IPS-18c (cell line): ENCODE results near the gene RNF40.

Experiments used
- H3K4me3 ChIP-seq: 2 replicates; pipeline ENCODE4 v1.7.0; 2013; ENCODE audit warnings: low read depth, mild to moderate bottlenecking, low read length, moderate library complexity; ENCODE audit not compliant: insufficient read depth
- H3K9me3 ChIP-seq: one replicate; pipeline ENCODE4 v1.6.1; 2013; ENCODE audit warnings: mild to moderate bottlenecking, low read length, moderate library complexity; ENCODE audit not compliant: control insufficient read depth, insufficient read depth

RNF40 gene

GRCh38 chr16:30771726-30772125 is 9.6 kb downstream of the RNF40 start:
- no peak overlapping the region for H3K4me3 ChIP-seq
- H3K9me3 ChIP-seq, result no peaks in the 10 kb centered on the region

GRCh38 chr16:30773826-30774225 is 11.7 kb downstream of the RNF40 start:
- Histone ChIP-seq H3K4me3 (no peak overlapping the region), H3K9me3 (no peaks in the 10 kb centered on the region)

DNA sequence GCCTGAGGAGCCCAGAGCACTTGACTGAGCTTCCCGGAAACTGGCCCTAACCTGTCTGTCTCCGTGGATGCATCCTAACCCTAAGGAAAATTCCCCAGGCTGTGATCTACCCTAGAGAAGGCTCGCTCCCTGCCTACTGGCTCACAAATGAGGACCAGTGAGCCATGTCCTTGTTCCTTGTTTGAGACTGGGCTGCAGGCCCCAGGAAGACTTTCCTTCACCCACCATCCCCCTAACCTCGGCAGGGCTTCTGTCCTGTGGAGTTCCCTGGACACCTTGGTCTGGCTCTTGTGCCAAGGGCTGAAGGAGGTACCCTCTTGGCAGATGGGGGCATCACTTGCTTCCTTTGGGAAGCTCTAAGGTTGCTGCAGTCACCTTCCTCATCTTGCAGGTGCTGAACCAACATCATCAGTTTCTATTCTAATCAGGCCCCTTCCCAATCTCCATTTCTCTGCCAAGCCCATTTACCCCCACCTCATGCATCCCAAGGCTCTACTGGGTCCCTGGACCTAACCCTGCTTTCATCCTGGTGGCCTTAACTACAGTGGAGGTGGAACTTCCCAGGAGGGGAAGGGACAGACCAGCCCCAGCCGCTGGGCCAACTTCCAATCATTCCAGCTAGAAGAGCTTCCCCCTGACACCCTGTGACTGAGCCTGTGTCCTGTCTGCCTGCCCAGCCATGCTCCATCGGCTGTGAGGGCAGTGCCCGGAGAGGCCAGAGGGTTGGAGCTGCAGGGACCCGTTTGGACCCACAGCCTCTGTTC is 12.4 kb downstream of the RNF40 start:
- no peaks in the 10 kb centered on the region for H3K9me3 ChIP-seq
- peak overlapping the region; percentile 66; the same call in 1 of the 2 replicates for H3K4me3 ChIP-seq

DNA sequence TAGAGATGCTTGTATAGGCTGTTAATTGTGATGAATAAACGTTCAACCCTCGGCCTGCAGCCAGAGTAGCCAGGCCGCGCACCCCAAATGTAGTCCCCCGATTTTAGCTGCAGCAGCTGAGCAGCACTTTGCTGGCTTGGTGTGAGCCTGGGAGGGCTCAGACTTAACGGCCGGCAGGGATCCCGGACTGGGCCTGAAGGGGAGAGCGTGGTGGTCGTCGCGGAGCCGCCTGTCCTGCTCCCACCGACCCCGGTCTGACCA is 12.9 kb downstream of the RNF40 start:
- Histone ChIP-seq H3K4me3 (peak overlapping the region; percentile 66; the same call in 1 of the 2 replicates), H3K9me3 (no peaks in the 10 kb centered on the region)

DNA sequence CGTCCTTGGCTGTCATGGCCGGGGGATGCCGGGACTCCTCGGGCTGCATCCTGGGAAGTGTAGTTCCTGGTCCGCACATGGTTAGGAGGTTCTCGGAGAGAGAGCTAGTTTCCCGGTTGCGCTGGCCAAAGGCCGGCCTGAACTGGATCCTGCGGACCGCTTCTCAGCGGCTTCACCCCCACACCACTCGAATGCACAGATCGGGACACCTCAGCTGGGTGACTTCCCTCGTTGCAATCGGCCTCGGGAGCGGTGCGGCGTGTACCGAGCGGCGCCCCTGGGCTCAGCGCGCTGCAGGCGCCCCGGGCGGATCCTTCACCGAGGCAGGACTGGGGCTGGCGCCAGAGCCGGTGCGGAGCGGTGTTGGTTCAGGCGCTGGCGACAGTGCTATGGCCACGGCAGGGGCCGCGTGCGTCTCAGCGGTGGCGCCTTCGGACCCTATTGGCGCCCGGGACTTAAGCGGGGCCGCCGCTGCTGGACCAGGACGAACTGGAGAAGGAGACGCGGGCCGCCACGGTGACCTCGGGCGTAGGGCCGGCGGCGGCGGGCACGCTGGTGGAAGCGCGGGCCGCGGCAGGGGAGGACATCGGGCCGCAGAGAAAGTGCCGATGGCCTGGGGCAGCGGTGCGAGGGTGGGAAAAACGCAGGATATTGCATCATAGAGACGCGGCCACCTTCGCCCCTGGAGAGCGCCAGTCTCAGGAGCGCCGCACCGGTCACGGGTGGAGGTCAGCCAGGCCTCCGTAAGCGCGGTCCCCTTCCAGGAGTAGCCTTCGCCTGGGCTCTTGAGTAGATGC is 13.5 kb downstream of the RNF40 start:
- no peaks in the 10 kb centered on the region for H3K9me3 ChIP-seq
- peak overlapping the region; percentile 66 for H3K4me3 ChIP-seq

GRCh38 chr16:30777591-30778297 is 15.6 kb downstream of the RNF40 start:
- Histone ChIP-seq H3K9me3 (no peaks in the 10 kb centered on the region), H3K4me3 (no peak overlapping the region)

- Histone ChIP-seq H3K4me3 (no peak overlapping the region), H3K9me3 (no peaks in the 10 kb centered on the region)
Measured at GRCh38 chr16:30778549-30779244, 16.6 kb downstream of the RNF40 start.

DNA sequence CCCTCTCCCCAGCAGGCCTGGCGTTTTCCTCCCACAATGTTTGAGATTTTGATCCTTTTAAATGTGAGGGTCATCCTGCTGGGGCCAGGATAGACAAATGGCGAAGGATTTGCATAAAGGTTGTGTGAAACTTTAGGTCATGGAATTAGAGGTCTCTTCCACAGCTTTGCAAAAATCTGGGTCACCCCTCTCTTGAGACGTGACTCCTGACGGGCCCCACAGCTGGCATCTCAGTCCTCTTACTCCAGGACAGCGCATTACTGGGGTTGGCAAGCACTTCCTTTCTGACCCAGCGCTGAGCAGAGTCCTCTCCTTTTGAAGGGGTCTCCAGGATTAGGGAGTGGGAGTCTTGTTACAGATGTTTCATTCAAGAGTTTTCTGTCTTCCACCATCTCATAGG is 17.5 kb downstream of the RNF40 start:
- Histone ChIP-seq H3K9me3 (no peaks in the 10 kb centered on the region), H3K4me3 (no peak overlapping the region)

DNA sequence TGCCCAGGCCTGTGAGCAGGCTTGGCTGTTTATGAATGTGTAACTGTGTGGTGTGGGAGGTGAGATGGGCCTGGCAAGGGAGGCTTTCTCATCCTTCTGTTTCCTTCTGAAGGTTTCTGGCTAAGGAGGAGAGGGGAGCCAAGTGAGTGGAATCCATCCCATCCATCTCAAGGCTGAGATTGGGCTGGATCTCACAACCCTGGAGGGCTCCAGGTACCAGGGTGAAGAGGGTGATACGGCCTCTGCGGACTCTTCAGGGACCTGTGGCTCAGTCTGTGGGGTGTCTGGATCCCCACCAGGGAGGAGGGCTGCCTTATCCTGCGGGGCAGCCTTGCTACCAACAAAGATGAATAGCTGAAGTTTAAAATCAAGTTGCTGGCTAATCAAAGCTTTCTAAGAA is 17.9 kb downstream of the RNF40 start:
- H3K4me3 ChIP-seq, result no peak overlapping the region
- H3K9me3 ChIP-seq, result no peaks in the 10 kb centered on the region

DNA sequence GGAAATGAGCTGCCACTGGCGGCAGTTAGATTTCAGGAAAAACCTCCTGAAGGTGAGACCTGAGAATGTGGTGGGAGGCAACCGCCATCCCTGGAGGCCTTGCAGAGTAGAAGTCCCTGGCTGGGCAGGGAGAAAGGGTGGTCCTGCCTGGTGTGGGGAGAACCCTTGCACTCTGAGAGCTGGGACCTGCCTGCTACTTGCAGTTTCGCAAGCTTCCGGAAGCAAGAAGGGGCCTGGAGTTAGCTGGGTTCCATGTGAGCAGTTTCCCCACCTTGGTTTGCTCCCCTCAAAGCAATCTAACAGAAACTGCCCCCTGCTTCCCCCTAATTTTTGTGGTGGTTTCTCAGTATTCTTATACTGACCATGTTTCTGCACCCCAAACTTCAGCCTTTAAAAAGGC is 18.4 kb downstream of the RNF40 start:
- no peaks in the 10 kb centered on the region for H3K9me3 ChIP-seq
- H3K4me3 ChIP-seq, result no peak overlapping the region

DNA sequence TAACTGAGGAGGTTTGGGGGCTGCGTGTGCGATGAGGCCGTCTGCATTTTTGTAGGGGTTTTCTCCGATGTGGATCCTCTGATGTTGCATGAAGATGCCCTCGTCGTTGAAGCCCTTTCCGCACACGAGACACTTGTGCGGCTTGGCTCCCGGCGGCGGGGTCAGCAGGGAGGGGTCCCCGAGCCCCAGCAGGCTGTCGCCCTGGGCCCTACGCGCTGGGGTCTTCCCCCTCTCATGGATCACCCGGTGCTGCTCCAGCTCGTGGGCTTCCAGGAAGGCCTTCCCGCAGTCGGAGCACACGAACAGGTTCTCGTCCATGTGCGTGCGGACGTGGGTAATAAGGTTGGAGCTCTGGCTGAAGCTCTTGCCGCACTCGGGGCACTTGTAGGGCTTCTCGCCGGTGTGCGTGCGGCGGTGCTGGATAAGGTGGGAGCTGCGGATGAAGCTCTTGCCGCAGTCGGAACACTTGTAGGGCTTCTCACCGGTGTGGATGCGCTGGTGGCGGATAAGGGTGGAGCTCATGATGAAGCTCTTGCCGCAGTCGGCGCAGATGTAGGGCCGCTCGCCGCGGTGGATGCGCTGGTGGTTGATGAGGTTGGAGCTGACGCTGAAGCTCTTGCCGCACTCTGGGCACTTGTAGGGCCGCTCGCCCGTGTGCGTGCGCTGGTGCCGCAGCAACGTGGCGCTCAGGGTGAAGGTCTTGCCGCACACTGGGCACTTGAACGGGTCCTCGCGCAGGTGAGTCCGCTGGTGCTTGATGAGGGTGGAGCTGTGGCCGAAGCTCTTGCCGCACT is 20.6 kb downstream of the RNF40 start:
- Histone ChIP-seq H3K9me3 (no peaks in the 10 kb centered on the region), H3K4me3 (no peak overlapping the region)

- Histone ChIP-seq H3K9me3 (no peaks in the 10 kb centered on the region), H3K4me3 (no peak overlapping the region)
Measured at GRCh38 chr16:30783280-30784109, 21.4 kb downstream of the RNF40 start.

DNA sequence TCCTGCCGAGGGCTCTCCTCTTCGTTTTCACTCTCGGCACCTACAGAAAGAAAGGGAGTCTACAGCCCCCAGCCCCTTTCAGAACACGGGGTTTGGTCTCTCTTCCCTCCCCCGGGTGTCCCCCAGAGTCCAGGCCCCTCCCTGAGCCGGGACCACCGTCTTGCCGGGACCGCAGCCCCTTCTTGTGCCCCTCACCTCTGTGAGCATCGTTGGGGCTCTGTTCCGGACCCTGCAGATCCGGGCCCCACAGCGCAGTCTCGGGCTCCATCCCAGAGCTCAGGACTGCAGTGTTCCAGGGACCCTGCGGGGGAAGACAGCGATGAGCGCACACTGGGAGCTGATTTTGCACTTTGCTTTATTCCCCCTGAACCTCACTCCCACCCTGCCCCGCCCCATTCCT is 22.1 kb downstream of the RNF40 start:
- Histone ChIP-seq H3K9me3 (no peaks in the 10 kb centered on the region), H3K4me3 (no peak overlapping the region)

- Histone ChIP-seq H3K9me3 (no peaks in the 10 kb centered on the region), H3K4me3 (peak overlapping the region; percentile 64)
Measured at GRCh38 chr16:30785126-30786106, 23.3 kb downstream of the RNF40 start.
